ENCODE results near the gene VCL.
"Not testable (repeated sequence)": the region's sequence is repeated elsewhere in the genome, so short reads cannot be mapped to it uniquely, and the experiment has no call there.

- TF ChIP-seq EP300 (IDR thresholded peaks at IDR 0.05) = not testable (repeated sequence)
- TF ChIP-seq, protein P1, sequence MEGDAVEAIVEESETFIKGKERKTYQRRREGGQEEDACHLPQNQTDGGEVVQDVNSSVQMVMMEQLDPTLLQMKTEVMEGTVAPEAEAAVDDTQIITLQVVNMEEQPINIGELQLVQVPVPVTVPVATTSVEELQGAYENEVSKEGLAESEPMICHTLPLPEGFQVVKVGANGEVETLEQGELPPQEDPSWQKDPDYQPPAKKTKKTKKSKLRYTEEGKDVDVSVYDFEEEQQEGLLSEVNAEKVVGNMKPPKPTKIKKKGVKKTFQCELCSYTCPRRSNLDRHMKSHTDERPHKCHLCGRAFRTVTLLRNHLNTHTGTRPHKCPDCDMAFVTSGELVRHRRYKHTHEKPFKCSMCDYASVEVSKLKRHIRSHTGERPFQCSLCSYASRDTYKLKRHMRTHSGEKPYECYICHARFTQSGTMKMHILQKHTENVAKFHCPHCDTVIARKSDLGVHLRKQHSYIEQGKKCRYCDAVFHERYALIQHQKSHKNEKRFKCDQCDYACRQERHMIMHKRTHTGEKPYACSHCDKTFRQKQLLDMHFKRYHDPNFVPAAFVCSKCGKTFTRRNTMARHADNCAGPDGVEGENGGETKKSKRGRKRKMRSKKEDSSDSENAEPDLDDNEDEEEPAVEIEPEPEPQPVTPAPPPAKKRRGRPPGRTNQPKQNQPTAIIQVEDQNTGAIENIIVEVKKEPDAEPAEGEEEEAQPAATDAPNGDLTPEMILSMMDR (IDR thresholded peaks at IDR 0.05) = not testable (repeated sequence)
These were observed 64.1 kb downstream of the VCL start for GRCh38 chr10:74061978-74062377.
